HG03064 (cell line): ENCODE measurements around the gene TMEM150B.

Experiments used
- ATAC-seq: cut with Tn5 transposase; IDR thresholded peaks from one replicate; pipeline ENCODE4 v1.9.1; 2021; ENCODE audit warnings: low read depth; ENCODE audit not compliant: unreplicated experiment

The TMEM150B gene, protein sequence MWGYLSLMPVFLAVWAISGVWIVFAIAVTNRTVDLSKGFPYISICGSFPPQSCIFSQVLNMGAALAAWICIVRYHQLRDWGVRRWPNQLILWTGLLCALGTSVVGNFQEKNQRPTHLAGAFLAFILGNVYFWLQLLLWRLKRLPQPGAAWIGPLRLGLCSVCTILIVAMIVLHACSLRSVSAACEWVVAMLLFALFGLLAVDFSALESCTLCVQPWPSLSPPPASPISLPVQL

DNA sequence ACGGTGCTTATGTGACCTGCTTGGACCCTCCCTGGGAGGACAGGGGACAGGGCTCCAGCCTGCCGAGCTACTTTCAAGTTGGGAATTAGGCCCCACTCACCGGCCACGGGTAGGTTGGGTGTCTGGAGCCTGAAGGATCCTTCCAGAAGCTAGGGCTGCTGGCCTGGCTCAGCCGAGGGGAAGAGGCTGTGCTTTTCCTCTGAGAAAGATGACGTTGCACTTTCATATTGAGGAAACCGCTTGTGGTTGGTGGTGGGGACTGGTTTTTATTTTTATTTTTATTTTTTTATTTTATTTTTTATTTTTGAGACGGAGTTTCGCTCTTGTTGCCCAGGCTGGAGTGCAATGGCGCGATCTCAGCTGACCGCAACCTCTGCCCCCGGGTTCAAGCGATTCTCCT lies at the start of gene TMEM150B:
Gene TMEM150B (minus strand): TSS at position 170 of the 400 bp plus-strand sequence. CDS start 4,305 bp downstream, outside the sequence.
- ATAC-seq = no peak

DNA sequence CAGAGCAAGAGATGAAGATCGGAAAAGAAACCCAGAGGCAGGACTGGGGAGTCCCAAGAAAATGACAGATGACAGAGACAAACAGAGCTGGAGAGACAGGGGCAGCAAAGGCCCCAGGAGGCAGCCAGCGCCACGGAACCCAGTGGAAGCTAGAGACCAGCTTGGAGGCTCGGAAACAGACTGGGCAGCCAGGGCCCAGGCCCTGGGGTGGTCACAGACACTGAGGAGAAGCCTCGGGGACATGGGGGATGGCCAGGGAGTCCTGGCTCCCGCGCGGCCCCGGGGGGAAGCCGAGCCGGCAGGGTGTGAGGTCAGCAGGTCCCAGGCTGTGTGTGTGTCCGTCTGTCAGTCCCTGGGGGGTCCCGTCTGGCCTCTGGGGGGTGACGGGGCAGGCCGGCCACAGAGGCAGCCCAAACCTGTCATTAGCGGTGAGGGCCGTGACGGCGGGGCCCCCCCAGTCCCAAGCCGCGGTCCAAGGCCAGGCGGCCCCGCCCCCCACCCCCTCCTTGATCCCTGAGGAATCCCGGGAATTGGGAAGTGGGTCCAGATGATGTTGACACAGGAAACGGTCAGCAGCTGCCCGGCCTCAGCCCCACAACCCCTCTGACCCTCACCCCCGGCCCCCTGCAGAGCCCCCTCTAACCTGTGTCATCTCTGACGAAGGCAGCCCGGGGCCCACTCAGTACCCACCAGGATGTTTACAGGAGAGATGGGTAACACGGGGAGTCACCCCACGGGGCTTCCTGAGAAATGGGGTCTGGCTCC lies 49.0 kb upstream of the TMEM150B start:
- ATAC-seq = no peak

GRCh38 chr19:55373306-55373992 lies 48.3 kb upstream of the TMEM150B start:
- no peak for ATAC-seq

GRCh38 chr19:55372316-55373081 lies 47.4 kb upstream of the TMEM150B start:
- ATAC-seq = no peak

DNA sequence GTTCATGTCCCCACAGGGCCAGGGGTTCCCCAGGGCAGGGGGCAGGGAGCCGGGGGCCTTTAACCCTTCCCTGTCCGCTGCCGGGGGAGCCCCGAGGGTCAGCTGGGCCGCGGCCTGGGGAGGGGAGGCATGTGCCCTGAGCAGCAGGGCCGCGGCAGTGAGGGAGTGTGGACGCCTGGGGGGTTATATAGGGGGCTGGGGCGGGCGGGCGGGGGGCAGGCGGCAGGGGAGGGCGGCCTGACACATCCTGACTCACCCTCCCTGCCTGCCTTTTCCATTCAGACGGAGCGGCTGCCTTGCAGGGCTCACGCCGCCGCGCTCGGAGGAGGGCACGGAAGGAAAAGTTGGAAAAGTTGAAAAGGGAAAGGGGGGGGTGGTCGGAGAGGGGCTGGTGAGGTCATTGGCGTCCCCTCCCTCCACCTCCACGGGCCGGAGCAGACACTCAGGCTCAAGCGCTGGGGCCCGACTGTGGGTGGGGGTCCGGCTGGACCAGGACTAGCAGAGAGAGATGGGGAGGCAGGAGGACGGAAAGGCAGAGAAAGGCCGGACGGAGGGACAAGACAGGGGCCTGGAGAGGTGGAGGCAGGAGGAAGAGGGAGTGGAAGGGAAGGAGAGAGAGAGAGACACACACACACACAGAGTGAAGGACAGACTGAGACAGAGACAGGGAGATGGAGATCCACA lies 45.3 kb upstream of the TMEM150B start, which contains the start of gene IL11:
Gene IL11 (minus strand): TSS at position 159 of the 684 bp plus-strand sequence. CDS start 153 bp downstream, at position 6.
- no peak for ATAC-seq

DNA sequence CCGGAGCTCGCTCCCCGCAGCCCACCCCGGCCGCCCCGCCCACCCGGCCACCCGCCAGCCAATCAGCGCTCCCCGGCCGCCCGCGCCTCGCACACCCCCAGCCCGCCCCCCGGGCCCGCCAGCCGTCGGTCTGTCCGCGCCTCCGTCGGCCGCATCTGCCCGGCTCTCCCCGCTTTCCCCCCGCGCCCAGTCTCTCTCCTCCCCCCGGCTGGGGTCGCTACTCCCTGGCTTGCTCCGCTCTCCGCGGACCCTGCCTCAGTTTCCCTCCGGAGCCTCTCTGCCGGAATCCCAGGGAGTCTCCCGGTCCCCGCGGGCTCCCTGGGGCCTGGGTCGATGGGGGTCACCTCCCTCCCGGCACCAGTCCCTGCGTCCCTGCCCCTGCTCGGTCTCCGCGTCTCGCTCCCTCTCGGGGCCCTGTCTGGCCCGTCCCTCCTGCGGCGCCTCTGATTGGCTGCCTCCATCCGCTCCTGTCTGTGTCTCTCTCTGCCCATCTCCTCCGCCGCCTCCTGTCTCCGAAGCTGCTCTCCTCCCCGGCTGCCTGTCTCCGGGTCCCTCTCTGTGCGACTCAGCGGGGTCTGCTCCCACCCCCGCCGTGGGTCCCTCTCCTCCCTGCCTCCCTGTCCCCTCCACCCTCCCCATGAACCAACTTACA lies 44.6 kb upstream of the TMEM150B start:
- ATAC-seq = no peak

GRCh38 chr19:55368701-55369563 lies 43.8 kb upstream of the TMEM150B start:
- no peak for ATAC-seq

DNA sequence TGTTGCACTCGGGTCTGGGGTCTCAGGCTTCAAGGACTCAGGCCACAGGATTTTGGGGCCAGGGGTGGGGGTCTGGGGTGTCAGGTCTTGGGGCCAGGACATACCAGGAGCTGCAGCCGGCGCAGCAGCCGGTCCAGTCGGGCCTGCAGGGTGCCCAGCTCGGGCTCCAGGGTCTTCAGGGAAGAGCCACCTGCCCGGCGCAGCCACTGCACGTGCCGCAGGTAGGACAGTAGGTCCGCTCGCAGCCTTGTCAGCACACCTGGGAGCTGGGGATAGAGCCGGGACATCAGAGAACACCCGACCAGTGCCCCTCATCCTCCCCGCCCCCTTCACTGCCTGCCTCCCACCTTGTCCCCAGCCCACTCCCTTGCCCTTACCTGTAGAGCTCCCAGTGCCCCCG lies 43.0 kb upstream of the TMEM150B start:
- no peak for ATAC-seq

GRCh38 chr19:55366790-55367189 lies 41.6 kb upstream of the TMEM150B start:
- ATAC-seq = no peak

DNA sequence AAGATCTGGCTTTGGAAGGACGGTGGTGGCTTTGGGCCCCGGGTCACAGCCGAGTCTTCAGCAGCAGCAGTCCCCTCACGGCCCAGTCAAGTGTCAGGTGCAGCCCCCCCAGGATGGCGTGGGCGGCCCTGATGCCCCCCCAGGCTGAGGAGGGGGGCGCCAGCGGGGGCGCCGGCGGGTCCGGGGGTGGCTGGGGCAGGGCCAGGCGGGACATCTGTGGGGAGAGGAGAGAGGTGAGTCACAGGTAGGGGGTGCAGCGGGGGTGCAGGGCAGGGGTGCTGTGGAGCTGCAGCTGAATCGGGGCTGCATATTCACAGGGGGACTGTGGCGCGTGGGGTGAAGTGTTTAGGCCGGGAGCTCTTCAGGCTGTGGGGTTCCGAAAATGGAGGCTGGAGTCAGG lies 40.8 kb upstream of the TMEM150B start:
- no peak for ATAC-seq

DNA sequence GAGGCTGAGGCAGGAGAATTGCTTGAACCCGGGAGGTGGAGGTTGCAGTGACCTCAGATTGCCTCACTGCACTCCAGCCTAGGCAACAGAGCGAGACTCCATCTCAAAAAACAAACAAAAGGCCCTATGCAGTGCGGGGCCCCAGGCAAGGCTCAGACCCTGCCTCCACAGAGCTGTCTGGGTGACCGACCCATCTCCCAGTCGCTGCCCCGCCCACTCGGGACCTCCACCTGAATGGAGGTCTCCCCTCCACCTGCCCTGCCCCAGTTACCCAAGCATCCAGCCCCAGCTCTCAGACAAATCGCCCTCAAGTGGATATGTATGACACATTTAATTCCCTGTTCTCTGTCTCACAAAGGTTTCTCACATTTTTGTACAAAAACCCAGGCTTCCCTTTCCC lies 40.1 kb upstream of the TMEM150B start:
- ATAC-seq = no peak

- no peak for ATAC-seq
Observed at GRCh38 chr19:55362990-55363716, 38.0 kb upstream of the TMEM150B start, which contains the start of gene GARIN5B. GARIN5B (minus strand) TSS chr19:55363260; CDS start chr19:55363066, 194 bp downstream.

DNA sequence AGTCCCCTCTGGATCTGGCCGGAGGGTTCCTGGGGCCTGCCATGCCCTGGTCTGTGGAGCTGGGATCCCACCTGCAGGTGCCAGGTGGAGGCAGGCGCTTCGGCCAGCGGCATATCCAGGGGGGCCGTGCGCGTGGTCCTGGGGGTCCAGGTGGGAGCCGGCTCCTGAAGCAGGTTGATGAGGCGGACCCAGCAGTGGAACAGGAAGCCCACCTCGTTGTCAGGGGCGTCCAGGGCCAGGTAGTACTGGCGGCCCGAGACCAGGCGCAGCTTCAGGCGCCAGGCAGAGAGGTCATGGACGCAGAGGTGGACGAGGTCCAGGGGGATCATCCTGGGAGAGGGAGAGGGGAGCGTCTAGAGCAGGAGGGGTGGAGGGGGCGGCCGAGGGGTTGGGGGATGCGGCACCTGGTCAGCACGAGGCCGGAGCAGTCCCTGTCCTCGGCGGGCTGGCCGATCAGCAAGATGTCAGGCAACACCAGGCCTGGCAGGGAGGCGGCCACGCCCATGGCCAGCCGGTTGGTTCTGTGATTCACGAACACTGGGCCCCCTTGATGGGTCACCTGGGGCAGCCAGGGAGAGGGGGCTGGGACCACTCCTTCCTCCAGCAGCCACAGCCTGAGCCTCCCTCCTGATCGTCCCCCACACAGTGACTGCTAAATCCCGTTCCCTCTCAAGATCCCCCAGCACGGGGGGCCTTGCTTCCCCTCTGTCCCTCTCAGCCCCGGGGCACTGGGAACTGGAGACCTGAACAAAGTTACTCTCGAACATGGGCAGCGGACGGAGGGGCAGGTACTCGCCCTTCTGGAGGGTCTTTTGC lies 37.2 kb upstream of the TMEM150B start:
- no peak for ATAC-seq

DNA sequence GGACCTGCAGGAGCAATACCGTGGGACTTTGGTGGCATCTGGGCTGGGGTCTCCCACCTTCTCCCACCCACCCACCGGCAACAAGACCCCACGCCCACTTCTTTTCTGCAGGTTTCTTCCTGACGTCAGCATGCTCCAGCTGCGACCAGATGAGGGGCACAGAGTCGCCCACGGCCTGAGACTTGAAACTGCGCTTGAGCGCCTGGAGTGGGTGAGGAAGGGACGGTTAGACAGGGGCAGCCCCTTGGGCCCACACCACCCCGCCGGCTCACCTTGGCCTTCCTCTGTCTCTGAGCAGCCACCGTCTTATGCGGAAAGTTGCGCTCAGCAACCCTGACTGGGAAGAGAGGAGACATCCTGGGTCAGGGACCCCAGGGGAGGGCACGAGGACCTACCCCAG lies 35.8 kb upstream of the TMEM150B start:
- ATAC-seq = no peak

DNA sequence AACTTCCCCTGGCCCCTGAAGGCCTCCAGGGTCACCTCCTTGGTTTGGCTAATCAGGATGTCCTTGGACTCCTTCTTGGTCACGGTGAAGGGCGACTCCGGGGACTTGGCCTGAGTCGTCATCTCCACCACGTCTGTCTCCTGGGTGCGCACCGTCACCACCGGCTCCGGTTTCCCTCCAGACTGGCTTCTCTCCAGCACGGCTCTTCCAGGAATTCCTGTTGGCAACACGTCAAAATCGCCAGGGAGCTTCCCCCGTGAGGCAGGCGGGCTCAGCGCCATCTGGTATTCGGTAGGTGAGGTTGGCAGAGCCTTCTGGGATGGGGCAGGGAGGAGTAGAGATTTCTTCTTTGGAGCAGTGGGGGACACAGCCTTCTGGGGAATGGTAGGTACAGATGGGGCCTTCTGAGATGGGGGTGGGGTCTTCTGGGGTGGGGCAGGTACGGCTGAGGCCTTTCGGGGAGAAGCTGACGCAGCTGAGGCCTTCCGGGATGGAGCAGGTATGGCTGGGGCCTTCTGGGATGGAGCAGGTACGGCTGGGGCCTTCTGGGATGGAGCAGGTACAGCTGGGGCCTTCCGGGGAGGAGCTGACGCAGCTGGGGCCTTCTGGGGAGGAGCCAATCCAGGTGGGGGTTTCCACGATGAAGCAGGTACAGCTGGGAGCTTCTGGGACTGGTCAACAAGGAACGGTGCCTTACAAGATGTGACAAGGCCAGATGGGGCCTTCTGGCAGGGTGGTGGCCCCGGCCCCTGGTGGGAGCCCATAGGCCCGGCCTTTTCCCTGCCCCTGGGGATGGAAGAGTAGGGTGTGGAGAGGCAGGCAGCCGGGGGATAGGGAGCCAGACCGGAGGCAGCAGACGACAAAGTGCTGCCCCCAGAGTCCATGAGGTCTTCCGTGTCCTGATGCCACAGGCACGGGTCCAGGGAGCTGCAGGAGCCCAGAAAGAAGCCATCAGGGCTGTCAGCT lies 34.1 kb upstream of the TMEM150B start:
- no peak for ATAC-seq

DNA sequence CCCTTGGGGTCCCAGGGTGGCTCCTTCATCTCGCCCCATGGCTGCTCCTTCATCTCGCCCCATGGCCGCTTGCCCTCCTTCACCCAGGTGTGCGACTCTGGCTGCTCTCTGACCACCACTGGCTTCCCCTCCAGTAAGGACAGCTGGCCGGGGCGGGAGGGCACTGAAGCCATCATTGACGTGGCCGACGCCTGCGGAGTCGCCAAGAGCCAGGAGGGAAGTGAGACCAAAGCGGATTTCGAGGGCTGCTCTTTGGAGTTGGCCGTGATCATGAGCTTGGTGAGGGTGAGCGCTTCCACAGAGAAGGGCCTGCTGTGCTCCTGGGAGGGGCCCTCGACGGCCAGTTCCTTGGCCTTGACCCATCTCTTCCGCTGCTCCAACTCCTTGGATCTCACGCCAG lies 33.4 kb upstream of the TMEM150B start:
- no peak for ATAC-seq
